Activated CD4-positive, alpha-beta memory T cell treated with anti-CD3 and anti-CD28 coated beads for 36 hours (primary cell): ENCODE results near the gene ARHGEF4. TPM values are rescaled to one million over a fixed set of nuclear protein-coding genes. Genes with fewer than 3 reads are reported as not detected.

Source experiments
- CTCF ChIA-PET: fragments of 350-600 bp; sonication (Branson Sonifier 250); formaldehyde crosslinking; loops from one replicate; lab custom pipeline; 2021; ENCODE audit warnings: antibody characterized with exemption, inconsistent platforms; lab: Charles Lee
- POLR2A ChIA-PET: fragments of 350-600 bp; sonication (Branson Sonifier 250); formaldehyde crosslinking; loops from one replicate; lab custom pipeline; 2021; ENCODE audit warnings: antibody characterized with exemption; lab: Charles Lee
- DNase-seq: peaks from one replicate; pipeline ENCODE4 v3.0.0-alpha.2; 2020
- H3K27ac Mint-ChIP-seq: one replicate; pipeline ENCODE4 v1.8.0; 2021; ENCODE audit warnings: mixed read lengths
- H3K27me3 Mint-ChIP-seq: one replicate; pipeline ENCODE4 v1.8.0; 2021; ENCODE audit warnings: mixed read lengths
- H3K36me3 Mint-ChIP-seq: one replicate; pipeline ENCODE4 v1.8.0; 2021; ENCODE audit warnings: mixed read lengths
- H3K4me1 Mint-ChIP-seq: one replicate; pipeline ENCODE4 v1.8.0; 2021; ENCODE audit warnings: low read depth, mixed read lengths
- H3K4me3 Mint-ChIP-seq: one replicate; pipeline ENCODE4 v1.8.0; 2021; ENCODE audit warnings: mild to moderate bottlenecking, mixed read lengths
- H3K9me3 Mint-ChIP-seq: one replicate; pipeline ENCODE4 v1.8.0; 2021; ENCODE audit warnings: mixed read lengths
- intact Hi-C: fragments of 100-400 bp; cut with micrococcal nuclease; formaldehyde crosslinking; loops from one replicate; pipeline ENCODE4 v1.15.1; 2023
- total RNA-seq, 2 experiments: library from RNA; stranded (reverse); gene quantifications; one replicate each; pipeline ENCODE4 v1.2.3, GENCODE V29; 2021

ARHGEF4 gene
- total RNA-seq, 2 experiments from 2014 or later: 0.52 to 0.58 TPM

DNA sequence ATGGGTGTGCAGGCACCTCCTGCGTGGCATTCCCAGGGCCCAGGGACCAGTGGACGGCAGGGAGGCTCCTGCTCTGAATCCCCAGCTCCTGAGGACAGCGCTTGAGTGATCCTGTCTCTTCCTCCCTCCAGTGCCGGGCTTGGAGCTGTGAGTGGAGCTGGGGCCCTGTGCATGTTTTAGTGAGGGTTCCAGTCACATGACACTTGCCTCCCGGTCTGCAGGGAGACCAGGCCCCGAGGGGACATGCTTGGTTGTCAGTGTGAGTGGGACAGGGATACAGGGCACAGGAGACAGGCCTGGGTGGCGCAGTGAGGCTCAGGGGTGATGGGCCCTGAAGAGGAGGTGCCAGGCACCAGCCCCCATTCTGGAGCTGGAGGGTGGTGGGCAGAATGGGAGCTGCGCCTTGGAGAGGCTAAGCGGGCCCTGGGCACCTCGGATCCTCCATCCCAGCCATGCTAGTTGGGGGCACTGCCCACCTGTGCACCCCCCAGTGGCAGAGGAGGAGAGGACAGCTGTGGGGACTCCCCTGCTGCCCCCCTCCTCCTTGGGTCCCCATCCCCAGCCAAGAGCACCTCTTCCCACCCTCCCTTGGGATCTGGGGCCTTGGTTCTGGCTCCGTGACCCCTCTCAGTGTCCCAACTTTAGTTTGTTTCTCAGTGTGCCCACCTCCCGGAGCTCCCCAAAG lies 12.0 kb downstream of the ARHGEF4 start:
- intact Hi-C loops: no loop called here
- Mint-ChIP-seq H3K27ac (no peak overlapping the region), H3K9me3 (no peaks in the 10 kb centered on the region), H3K27me3 (peaks cover 1% of the 10 kb centered on the region), H3K4me3 (no peak overlapping the region), H3K4me1 (no peaks in the 10 kb centered on the region), H3K36me3 (no peaks in the 10 kb centered on the region)
- ChIA-PET CTCF (no interaction called here), POLR2A (no interaction called here)
- DNase-seq: no peak

GRCh38 chr2:130849896-130850787 lies 13.4 kb downstream of the ARHGEF4 start:
- H3K4me3 Mint-ChIP-seq: no peak overlapping the region
- ChIA-PET CTCF (interaction anchor here (0.8 to 1.6 kb wide), 3 partner anchors 20 to 53 kb away, joined by 3 to 6 read pairs (median 4); no protein-coding TSS in a partner anchor), POLR2A (no interaction called here)
- no peaks in the 10 kb centered on the region for H3K36me3 Mint-ChIP-seq
- no peak overlapping the region for H3K27ac Mint-ChIP-seq
- H3K4me1 Mint-ChIP-seq: no peaks in the 10 kb centered on the region
- DNase-seq: no peak
- peaks cover 1% of the 10 kb centered on the region for H3K27me3 Mint-ChIP-seq
- no peaks in the 10 kb centered on the region for H3K9me3 Mint-ChIP-seq
- intact Hi-C loops: no loop called here

DNA sequence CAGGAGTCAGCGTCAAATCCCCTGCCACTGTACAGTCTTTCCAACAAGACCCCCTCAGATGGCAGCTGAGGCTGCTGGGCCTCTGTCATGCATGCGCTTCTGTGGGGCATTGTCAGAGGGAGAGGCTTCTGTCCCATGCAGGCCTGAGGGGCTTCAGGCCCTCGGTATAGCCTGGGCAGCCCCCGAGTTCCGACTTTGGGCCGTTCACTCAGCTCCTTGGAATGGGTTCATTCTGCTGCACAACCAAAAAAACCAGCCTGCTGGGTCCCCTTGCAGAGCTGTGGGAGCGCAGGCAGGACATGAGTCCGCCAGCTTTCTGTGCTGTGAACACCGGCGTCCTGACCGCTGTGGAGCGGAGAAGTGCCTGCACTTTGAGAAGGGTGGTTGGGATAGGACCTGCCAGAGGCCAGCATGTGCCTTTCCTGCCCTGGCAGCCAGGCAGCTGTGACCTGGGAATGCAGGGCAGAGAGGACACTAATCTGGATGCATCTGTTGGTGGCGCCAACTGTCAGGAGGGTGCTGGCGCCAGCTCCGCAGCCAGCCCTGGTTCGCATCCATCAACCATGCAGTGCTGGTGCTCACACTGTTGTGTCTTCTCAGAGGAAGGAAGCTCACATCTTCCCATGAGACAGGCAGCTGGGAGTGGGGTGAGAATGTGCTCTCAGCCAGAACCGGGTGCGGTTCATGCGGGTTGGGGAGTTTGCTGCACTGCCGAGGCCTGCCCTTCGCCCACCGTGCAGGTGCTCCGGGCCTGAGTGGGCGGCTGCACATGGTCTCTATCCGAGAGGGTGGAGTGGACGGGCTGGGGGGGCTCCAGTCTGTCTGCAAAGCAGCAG lies 14.3 kb downstream of the ARHGEF4 start:
- intact Hi-C loops: no loop called here
- Mint-ChIP-seq H3K27ac (no peak overlapping the region), H3K36me3 (no peaks in the 10 kb centered on the region), H3K4me3 (no peak overlapping the region), H3K27me3 (peaks cover 1% of the 10 kb centered on the region), H3K4me1 (no peaks in the 10 kb centered on the region), H3K9me3 (peaks cover 4% of the 10 kb centered on the region)
- POLR2A ChIA-PET: no interaction called here
- CTCF ChIA-PET: interaction anchor here (1.4 to 1.6 kb wide), 3 partner anchors 22 to 53 kb away, joined by 4 to 6 read pairs (median 4); no protein-coding TSS in a partner anchor
- no peak for DNase-seq

DNA sequence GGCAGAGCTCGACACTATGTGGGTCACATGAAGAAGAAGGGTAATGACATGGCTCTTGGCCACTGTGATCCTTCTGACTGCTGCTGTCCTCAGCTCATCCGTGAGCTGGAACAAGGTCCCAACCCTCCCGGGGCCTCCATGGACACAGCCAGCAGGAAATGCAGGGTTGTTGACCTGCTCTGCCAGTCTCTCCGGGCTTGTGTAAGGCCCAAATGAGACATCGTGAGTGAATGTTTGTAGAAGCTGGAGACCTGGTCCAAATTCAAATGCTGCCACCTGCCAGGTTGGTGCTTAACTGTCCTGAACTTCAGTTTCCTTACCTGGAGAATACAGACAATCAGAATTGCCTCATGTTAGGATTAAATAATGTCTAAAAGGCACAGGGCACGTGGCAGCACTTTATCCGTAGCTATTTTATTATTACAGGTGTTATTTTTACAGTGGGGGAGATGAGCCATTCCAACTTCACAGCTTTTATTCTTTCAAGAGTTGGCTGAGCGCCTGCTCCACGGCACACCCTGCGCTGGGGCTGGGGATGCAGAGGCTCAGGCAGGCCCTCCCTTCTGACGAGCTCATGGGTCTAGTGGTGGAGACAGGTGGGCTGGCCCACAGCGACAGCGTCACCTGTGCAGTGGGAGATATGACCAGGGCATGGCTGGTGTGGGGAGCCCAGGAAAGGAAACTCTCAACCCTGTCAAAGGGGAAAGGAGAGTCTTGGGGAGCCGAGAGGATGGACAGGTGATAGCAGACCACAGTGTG lies 15.1 kb downstream of the ARHGEF4 start:
- CTCF ChIA-PET: interaction anchor here (1.4 kb wide), 1 partner anchor 54 kb away, joined by 4 read pairs; no protein-coding TSS in a partner anchor
- DNase-seq: no peak
- H3K27ac Mint-ChIP-seq: no peak overlapping the region
- intact Hi-C loops: no loop called here
- POLR2A ChIA-PET: no interaction called here
- no peaks in the 10 kb centered on the region for H3K36me3 Mint-ChIP-seq
- no peak overlapping the region for H3K4me3 Mint-ChIP-seq
- H3K4me1 Mint-ChIP-seq: no peaks in the 10 kb centered on the region
- H3K9me3 Mint-ChIP-seq: peaks cover 6% of the 10 kb centered on the region
- peaks cover 1% of the 10 kb centered on the region for H3K27me3 Mint-ChIP-seq

- no peaks in the 10 kb centered on the region for H3K36me3 Mint-ChIP-seq
- no peaks in the 10 kb centered on the region for H3K4me1 Mint-ChIP-seq
- no peak overlapping the region for H3K27ac Mint-ChIP-seq
- H3K4me3 Mint-ChIP-seq: no peak overlapping the region
- intact Hi-C loops: no loop called here
- no peak for DNase-seq
- CTCF ChIA-PET: interaction anchor here (1.4 kb wide), 1 partner anchor 55 kb away, joined by 4 read pairs; no protein-coding TSS in a partner anchor
- POLR2A ChIA-PET: no interaction called here
- peaks cover 1% of the 10 kb centered on the region for H3K27me3 Mint-ChIP-seq
- peaks cover 6% of the 10 kb centered on the region for H3K9me3 Mint-ChIP-seq
Measured at GRCh38 chr2:130852521-130853115, 15.9 kb downstream of the ARHGEF4 start.

DNA sequence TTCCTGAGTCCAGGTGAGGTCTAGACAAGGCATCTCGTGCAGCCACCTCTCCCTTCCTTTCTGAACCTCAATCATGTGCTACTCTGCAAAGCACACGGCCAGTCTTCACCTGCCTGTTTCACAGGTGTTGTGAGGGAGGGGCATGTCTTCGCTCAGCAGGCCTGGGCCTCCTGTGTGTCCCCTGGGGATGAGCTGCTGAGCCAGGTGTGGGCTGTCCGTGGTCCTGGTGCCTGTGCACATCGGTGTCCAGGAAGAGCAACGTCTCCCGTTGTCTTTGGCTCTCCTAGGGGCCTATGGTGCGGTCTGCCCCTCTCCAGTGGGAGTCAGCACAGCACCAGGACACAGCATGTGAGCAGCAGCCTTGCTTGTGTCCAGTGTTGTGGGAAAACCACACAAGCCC lies 16.7 kb downstream of the ARHGEF4 start:
- no peak overlapping the region for H3K27ac Mint-ChIP-seq
- peaks cover 1% of the 10 kb centered on the region for H3K27me3 Mint-ChIP-seq
- DNase-seq: no peak
- H3K4me1 Mint-ChIP-seq: no peaks in the 10 kb centered on the region
- peaks cover 6% of the 10 kb centered on the region for H3K9me3 Mint-ChIP-seq
- no peaks in the 10 kb centered on the region for H3K36me3 Mint-ChIP-seq
- no peak overlapping the region for H3K4me3 Mint-ChIP-seq
- POLR2A ChIA-PET: interaction anchor here (0.6 kb wide), 1 partner anchor 19 kb away, joined by 3 read pairs; no protein-coding TSS in a partner anchor
- CTCF ChIA-PET: no interaction called here
- intact Hi-C loops: no loop called here

DNA sequence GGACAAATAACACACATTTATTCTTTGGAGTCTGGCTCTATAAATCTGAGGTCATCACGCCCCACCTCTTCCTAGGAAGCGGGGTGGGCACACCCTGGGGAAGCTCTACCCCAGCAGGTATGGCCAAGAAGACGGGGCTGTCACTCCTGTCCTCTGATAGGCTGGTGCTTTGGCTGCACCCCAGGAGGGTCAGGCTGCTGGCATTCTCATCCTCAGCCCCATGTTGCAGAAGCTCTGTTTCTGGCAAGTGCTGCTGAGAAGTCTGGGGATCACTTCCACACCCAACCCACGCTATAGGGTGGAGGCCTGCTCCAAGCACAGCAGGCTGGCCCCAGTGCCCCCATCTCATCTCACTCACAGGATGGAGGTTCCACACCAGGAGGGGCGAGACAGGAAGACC lies 17.6 kb downstream of the ARHGEF4 start:
- POLR2A ChIA-PET: no interaction called here
- no peak overlapping the region for H3K4me3 Mint-ChIP-seq
- CTCF ChIA-PET: interaction anchor here (0.8 to 1.1 kb wide), 2 partner anchors 19 to 57 kb away, joined by 3 to 7 read pairs; no protein-coding TSS in a partner anchor
- H3K27me3 Mint-ChIP-seq: peaks cover 1% of the 10 kb centered on the region
- no peak for DNase-seq
- intact Hi-C loops: no loop called here
- peaks cover 6% of the 10 kb centered on the region for H3K9me3 Mint-ChIP-seq
- H3K27ac Mint-ChIP-seq: no peak overlapping the region
- H3K4me1 Mint-ChIP-seq: no peaks in the 10 kb centered on the region
- H3K36me3 Mint-ChIP-seq: no peaks in the 10 kb centered on the region

GRCh38 chr2:130864830-130865800 lies 28.4 kb downstream of the ARHGEF4 start:
- POLR2A ChIA-PET: no interaction called here
- H3K27ac Mint-ChIP-seq: no peak overlapping the region
- no peak overlapping the region for H3K4me3 Mint-ChIP-seq
- H3K9me3 Mint-ChIP-seq: no peaks in the 10 kb centered on the region
- H3K36me3 Mint-ChIP-seq: no peaks in the 10 kb centered on the region
- DNase-seq: peak; percentile 8
- intact Hi-C loops: no loop called here
- no peaks in the 10 kb centered on the region for H3K27me3 Mint-ChIP-seq
- no peaks in the 10 kb centered on the region for H3K4me1 Mint-ChIP-seq
- CTCF ChIA-PET: no interaction called here

GRCh38 chr2:130869441-130870160 lies 32.9 kb downstream of the ARHGEF4 start:
- no peaks in the 10 kb centered on the region for H3K36me3 Mint-ChIP-seq
- ChIA-PET CTCF (interaction anchor here (0.8 to 2.7 kb wide), 3 partner anchors 20 to 73 kb away, joined by 3 to 32 read pairs (median 13); no protein-coding TSS in a partner anchor), POLR2A (no interaction called here)
- no peaks in the 10 kb centered on the region for H3K4me1 Mint-ChIP-seq
- no peak overlapping the region for H3K27ac Mint-ChIP-seq
- intact Hi-C loops: no loop called here
- no peaks in the 10 kb centered on the region for H3K9me3 Mint-ChIP-seq
- no peak for DNase-seq
- no peak overlapping the region for H3K4me3 Mint-ChIP-seq
- H3K27me3 Mint-ChIP-seq: no peaks in the 10 kb centered on the region

GRCh38 chr2:130870161-130870485 lies 33.4 kb downstream of the ARHGEF4 start:
- no peak overlapping the region for H3K27ac Mint-ChIP-seq
- H3K4me3 Mint-ChIP-seq: no peak overlapping the region
- ChIA-PET POLR2A (no interaction called here), CTCF (interaction anchor here (0.8 to 2.7 kb wide), 3 partner anchors 20 to 74 kb away, joined by 3 to 32 read pairs (median 13); no protein-coding TSS in a partner anchor)
- DNase-seq: no peak
- H3K27me3 Mint-ChIP-seq: no peaks in the 10 kb centered on the region
- intact Hi-C loops: no loop called here
- H3K4me1 Mint-ChIP-seq: no peaks in the 10 kb centered on the region
- H3K36me3 Mint-ChIP-seq: no peaks in the 10 kb centered on the region
- H3K9me3 Mint-ChIP-seq: no peaks in the 10 kb centered on the region
